ENCODE data around the gene EPHB1. TPM values are rescaled to one million over a fixed set of nuclear protein-coding genes. Genes with fewer than 3 reads are reported as not detected.

EPHB1 gene
- total RNA-seq, 1 experiment from 2014 or later: 0.11 TPM

GRCh38 chr3:134801204-134801958 is 6.3 kb downstream of the EPHB1 start:
- no peak overlapping the region for H3K27ac ChIP-seq (ENCODE audit: low read depth, low read length, poor library complexity, severe bottlenecking)
- no peak overlapping the region for H3K4me3 ChIP-seq (ENCODE audit: low read depth, low read length, poor library complexity, severe bottlenecking)
- no TSS peak for BruUV-seq (replicated peaks)
- H3K4me1 ChIP-seq (ENCODE audit: insufficient read depth, low read length, poor library complexity, severe bottlenecking): no peaks in the 10 kb centered on the region
- no peaks in the 10 kb centered on the region for H3K36me3 ChIP-seq (ENCODE audit: insufficient read depth, low read length, poor library complexity, severe bottlenecking)
- no peak for TF ChIP-seq CTCF (conservative IDR thresholded peaks at IDR 0.05; ENCODE audit: low read depth, low read length)
- TF ChIP-seq EZH2 (IDR thresholded peaks at IDR 0.05; ENCODE audit: borderline replicate concordance, low read depth, low read length, poor library complexity, severe bottlenecking): no peak
- H3K27me3 ChIP-seq (replicated peaks; ENCODE audit: insufficient read depth, low read depth, low read length, poor library complexity): peaks cover 62% of the 10 kb centered on the region
- ChIA-PET POLR2A (ENCODE audit: low non-redundant PET) (no interaction called here), CTCF (no interaction called here)
- no peak for DNase-seq (ENCODE audit: low spot score)
- H3K9me3 ChIP-seq (ENCODE audit: low read depth, low read length, poor library complexity, severe bottlenecking): no peaks in the 10 kb centered on the region
- intact Hi-C loops (cut with micrococcal nuclease; ENCODE audit: unreplicated experiment): no loop called here

- no TSS peak for BruUV-seq (replicated peaks)
- Histone ChIP-seq H3K27ac (ENCODE audit: low read depth, low read length, poor library complexity, severe bottlenecking) (no peak overlapping the region), H3K9me3 (ENCODE audit: low read depth, low read length, poor library complexity, severe bottlenecking) (no peaks in the 10 kb centered on the region), H3K4me1 (ENCODE audit: insufficient read depth, low read length, poor library complexity, severe bottlenecking) (no peaks in the 10 kb centered on the region), H3K4me3 (ENCODE audit: low read depth, low read length, poor library complexity, severe bottlenecking) (no peak overlapping the region), H3K36me3 (ENCODE audit: insufficient read depth, low read length, poor library complexity, severe bottlenecking) (no peaks in the 10 kb centered on the region), H3K27me3 (replicated peaks; ENCODE audit: insufficient read depth, low read depth, low read length, poor library complexity) (peaks cover 58% of the 10 kb centered on the region)
- no peak for TF ChIP-seq EZH2 (IDR thresholded peaks at IDR 0.05; ENCODE audit: borderline replicate concordance, low read depth, low read length, poor library complexity, severe bottlenecking)
- TF ChIP-seq CTCF (conservative IDR thresholded peaks at IDR 0.05; ENCODE audit: low read depth, low read length): no peak
- CTCF ChIA-PET: no interaction called here
- no peak for DNase-seq (ENCODE audit: low spot score)
- intact Hi-C loops (cut with micrococcal nuclease; ENCODE audit: unreplicated experiment): no loop called here
- POLR2A ChIA-PET (ENCODE audit: low non-redundant PET): no interaction called here
Observed at GRCh38 chr3:134802428-134803050, 7.5 kb downstream of the EPHB1 start.

- no TSS peak for BruUV-seq (replicated peaks)
- TF ChIP-seq CTCF (conservative IDR thresholded peaks at IDR 0.05; ENCODE audit: low read depth, low read length) (no peak), EZH2 (IDR thresholded peaks at IDR 0.05; ENCODE audit: borderline replicate concordance, low read depth, low read length, poor library complexity, severe bottlenecking) (no peak)
- Histone ChIP-seq H3K9me3 (ENCODE audit: low read depth, low read length, poor library complexity, severe bottlenecking) (no peaks in the 10 kb centered on the region), H3K4me3 (ENCODE audit: low read depth, low read length, poor library complexity, severe bottlenecking) (no peak overlapping the region), H3K4me1 (ENCODE audit: insufficient read depth, low read length, poor library complexity, severe bottlenecking) (no peaks in the 10 kb centered on the region), H3K27me3 (replicated peaks; ENCODE audit: insufficient read depth, low read depth, low read length, poor library complexity) (peaks cover 57% of the 10 kb centered on the region), H3K27ac (ENCODE audit: low read depth, low read length, poor library complexity, severe bottlenecking) (no peak overlapping the region), H3K36me3 (ENCODE audit: insufficient read depth, low read length, poor library complexity, severe bottlenecking) (no peaks in the 10 kb centered on the region)
- DNase-seq (ENCODE audit: low spot score): no peak
- ChIA-PET CTCF (no interaction called here), POLR2A (ENCODE audit: low non-redundant PET) (no interaction called here)
- intact Hi-C loops (cut with micrococcal nuclease; ENCODE audit: unreplicated experiment): no loop called here
Observed at GRCh38 chr3:134803051-134803505, 8.0 kb downstream of the EPHB1 start.

Measured in A673 (cell line).